Anterior cingulate cortex (tissue), 58 donors: ENCODE measurements around the gene NACA2.
"Not testable (repeated sequence)": the region's sequence is repeated elsewhere in the genome, so short reads cannot be mapped to it uniquely, and the experiment has no call there.

Experiments used
- DNase-seq, 58 donors: peaks; one replicate each; lab custom pipeline; 2025; lab: John Stamatoyannopoulos, UW

Gene NACA2

GRCh38 chr17:61579961-61580360 lies 11.1 kb downstream of the NACA2 start:
- DNase-seq: no peak

DNA sequence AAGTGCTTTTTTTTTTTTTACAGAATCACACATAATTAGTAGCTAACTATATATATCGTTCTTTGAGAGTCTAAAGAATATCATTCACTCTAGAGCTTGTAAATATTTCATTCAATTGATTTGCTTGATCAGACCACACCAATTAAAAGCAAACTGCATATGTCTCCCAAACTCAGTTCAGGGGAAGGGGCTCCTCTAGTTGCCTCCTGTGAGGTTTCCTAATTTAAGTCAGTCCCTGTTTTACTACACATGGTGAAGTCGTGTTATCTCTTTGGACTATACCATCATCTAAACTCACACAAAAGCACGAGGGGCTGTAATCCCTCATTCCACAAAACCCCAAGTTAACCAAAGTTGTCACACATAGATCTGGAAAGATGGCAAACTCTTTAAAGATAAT lies 11.7 kb downstream of the NACA2 start:
- DNase-seq: no peak

GRCh38 chr17:61578645-61579044 lies 12.4 kb downstream of the NACA2 start:
- no peak for DNase-seq

DNA sequence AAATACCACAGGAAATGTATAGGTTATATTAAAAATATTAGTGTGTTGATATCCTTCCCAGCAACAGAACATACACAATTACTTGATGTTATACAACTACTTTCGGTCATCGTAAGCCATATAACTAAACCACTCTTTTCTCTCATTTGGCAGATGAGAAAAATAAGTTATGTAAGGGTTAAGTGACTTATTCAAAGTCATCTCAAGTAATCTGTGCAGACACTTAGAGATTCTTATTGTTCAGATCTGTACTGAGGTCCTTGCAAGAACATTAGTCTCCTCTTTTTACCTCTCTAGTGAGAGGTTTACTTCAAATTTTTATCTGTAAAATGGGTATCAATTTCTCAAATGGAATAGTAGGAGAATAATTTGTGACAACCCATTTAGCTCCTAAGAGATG lies 15.0 kb downstream of the NACA2 start:
- DNase-seq: no peak

DNA sequence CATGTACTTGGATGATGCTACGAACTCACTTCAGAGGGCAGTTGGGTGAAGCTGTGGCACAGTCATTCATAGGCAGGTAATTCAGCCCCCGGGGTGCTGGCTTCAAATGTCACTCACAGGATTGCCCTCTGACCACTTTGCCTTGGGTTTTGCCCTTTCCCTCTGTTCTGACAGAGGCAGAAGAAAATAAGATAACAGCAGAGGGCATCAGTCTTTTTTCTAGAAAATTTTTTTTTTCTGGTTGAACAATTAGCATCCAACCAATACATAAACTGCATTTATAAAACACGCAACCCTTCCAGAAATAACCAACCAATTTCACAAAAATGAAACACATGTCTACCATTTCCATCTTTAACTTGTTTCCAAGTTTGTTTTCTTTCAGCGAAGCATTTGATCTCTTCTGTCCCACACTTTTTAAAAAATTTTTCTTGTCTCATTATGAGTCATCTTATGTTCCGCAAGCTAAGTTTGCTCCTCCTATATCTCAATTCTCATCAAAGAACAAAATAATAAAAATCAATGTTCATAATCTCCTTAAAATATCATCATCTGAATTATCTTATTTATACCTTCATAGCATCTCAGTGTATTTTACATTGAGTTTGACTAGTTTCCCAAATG lies 15.6 kb downstream of the NACA2 start:
- DNase-seq: no peak

DNA sequence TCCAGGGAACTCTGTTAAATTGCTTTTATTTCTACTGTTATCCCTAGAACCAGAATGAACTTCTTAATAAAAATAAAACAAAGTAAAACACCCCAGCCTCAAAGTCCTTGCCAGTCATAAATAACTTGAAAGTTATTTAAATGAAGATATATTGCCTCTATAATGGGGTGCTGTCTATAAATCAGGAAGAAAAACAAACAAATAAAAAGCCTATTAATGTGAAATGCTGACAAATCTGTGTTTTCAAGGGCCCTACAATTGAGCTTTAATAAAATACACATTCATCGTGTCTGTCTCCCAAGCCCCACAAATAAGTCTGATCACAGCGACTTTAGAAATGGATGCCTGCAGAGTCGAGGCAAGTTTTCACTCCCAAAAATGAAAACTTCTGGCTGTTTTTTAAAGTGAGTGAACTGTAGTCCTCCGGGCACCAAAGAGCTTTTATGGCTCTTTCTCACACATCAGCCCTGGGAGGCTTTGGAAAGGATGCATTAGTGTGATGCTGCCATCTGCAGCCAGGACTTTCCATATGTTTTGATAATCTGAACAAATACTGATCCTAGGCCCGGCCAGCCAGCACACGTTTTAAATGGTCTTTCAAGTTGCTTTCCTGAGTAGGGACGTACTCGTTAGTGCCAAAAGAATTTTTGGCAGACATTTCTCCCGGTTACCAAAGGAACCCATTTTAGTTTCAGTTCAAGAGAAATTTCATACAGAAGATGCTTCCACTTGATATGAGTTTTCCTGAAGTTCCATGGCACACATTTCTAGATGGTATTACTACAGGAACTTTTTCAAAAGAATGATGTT lies 16.3 kb downstream of the NACA2 start:
- DNase-seq: peak in 8 of 58 donors; percentile 0 to 11 (median 2)

- not testable (repeated sequence) for DNase-seq
These were observed 18.5 kb downstream of the NACA2 start for GRCh38 chr17:61572547-61572946.

GRCh38 chr17:61571624-61572023 lies 19.4 kb downstream of the NACA2 start:
- DNase-seq: no peak

DNA sequence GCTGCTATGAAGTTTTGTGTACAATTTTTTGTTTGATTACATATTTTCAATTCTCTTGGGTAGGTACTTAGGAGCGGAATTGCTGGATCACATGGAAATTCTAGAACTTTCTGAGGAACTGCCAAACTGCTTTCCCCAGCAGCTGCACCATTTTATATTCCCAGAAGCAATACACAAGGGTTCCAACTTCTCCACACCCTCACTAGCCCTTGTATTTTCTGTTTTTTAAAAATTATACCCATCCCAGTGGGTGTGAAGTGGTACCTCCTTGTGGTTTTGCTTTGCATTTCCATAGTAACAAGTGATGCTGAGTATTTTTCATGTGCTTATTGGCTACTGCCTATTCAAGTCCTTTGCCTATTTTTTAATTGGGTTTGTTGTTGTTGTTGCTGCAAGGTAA lies 20.9 kb downstream of the NACA2 start:
- no peak for DNase-seq

GRCh38 chr17:61569525-61569924 lies 21.5 kb downstream of the NACA2 start:
- DNase-seq: not testable (repeated sequence)

GRCh38 chr17:61568219-61569072 lies 22.6 kb downstream of the NACA2 start:
- peak in 1 of 58 donors; percentile 0 for DNase-seq

- no peak for DNase-seq
These were observed 23.8 kb downstream of the NACA2 start for GRCh38 chr17:61567045-61567802.

DNA sequence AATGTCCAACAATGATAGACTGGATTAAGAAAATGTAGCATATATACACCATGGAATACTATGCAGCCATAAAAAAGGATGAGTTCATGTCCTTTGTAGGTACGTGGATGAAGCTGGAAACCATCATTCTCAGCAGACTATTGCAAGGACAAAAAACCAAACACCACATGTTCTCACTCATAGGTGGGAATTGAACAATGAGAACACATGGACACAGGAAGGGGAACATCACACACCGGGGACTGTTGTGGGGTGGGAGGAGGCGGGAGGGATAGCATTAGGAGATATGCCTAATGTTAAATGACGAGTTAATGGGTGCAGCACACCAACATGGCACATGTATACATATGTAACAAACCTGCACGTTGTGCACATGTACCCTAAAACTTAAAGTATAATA lies 24.6 kb downstream of the NACA2 start:
- not testable (repeated sequence) for DNase-seq

- DNase-seq: not testable (repeated sequence)
These were observed 25.2 kb downstream of the NACA2 start for GRCh38 chr17:61565850-61566249.

DNA sequence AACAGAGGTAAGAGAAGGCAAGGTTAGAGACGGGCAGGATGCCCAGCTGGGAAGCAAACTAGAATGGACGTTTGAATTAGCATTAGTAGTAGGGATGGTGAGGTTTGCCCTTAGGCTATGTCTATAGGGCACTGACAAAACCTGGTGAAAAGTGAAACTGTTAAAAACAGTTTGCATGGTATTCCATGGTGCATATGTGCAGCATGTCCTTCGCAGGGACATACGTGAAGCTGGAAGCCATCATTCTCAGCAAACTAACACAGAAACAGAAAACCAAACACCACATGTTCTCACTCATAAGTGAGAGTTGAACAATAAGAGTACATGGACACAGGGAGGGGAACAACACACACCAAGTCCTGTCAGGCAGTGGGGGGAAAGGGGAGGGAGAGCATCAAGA lies 25.8 kb downstream of the NACA2 start:
- no peak for DNase-seq

DNA sequence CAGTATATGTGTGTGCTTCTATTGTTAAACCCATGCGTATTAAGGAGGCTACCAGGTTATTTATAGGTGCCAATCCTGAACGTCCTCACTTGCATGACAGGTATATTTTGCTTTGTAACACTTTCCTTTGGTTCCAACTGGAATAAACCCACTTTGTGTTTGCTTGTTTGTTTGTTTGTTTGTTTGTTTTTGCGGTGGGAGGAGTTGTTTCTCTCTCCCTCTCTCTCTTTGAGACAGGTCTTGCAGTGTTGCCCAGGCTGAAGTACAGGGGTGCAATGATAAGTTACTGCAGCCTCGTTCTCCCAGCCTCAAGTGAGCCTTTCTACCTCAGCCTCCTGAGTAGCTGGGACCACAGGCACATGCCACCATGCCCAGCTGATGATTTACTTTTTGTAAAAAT lies 28.7 kb downstream of the NACA2 start:
- DNase-seq: no peak

DNA sequence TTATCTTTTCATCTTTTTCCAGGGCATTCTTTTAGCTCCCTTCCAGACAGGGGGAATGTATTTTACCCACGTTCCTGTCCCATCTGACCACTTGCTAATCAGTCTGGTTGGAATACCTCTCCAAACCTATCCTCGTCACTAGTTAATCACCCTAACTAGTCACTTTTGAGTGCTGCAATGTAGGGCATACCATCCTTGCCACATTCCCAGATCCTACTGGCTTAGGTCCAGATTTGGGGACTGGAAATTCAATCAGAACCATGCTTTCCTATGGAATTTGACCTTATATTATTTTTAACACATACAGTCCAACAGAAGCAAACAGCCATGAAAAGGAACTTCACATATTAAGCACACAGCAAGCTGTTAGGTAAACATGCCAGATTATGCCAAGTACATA lies 29.7 kb downstream of the NACA2 start:
- no peak for DNase-seq

DNA sequence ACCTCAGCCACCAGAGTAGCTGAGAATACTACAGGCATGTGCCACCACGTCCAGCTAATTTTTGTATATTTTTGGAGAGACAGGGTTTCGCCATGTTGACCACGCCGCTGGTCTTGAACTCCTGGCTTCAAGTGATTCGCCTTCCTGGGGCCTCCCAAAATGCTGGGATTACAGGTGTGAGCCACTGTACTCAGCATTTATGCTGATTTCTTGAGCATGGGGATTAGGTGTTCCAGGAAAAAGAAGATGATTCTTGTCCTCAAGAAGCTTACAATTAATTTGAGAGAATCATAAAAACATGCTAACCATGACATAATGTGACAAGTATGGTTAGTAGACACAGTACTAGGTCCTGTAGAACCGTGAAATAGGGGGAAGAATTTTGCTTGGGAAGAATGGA lies 30.9 kb downstream of the NACA2 start:
- DNase-seq: no peak

DNA sequence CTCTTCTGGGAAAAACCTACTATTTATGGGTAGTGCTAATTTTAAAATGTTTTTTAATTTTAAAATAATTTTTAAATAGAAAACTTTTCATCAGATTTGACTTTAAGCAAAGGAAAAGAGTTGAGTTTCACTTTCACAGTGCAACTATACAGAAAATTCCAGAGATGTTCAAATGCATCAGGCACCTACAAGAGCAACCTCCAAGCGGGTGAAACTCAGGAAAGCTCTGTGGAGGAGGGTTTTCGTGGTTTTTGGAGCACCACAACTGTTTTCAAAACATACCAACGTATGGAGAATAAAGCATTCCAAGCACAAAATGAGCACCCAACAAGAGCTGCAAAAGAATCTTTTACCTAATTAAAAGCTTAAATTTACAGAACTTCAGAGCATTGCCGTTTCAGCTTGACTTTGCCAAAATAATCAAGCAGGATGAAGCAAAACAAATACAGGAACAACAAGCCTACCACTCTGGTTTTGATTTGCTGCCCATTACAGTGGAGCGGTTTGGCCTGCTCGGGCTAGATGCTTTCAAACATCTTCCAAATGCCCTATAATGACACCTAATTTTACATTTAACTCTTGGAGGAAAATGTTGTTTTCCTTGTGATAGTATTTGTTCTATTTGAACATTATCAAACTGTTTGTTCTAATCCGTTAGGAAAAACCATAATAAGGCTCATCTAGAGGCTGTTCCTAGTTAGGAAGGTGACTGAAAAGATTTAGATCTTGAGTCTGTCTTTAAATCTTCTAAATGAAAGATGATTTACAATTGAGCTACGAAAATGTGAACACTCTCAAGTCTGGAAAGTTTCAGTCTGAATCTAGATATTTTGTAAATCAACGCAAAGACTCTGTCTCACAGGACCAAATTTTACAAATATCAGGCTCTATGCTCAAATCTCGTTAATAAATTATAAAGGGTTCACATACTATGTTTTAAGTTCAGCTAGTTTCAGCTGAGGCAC lies 34.5 kb downstream of the NACA2 start:
- no peak for DNase-seq
